CD4-positive, alpha-beta T cell (primary cell): Measurements from ENCODE around the gene EDAR. TPM values are rescaled to one million over a fixed set of nuclear protein-coding genes. Genes with fewer than 3 reads are reported as not detected.

Experiments used
- ATAC-seq: fragments of 200-7000 bp; cut with Tn5 transposase; one replicate; pipeline ENCODE4 v1.10.0; 2022; ENCODE audit warnings: mild to moderate bottlenecking; ENCODE audit not compliant: poor library complexity
- CTCF ChIA-PET: fragments of 350-600 bp; sonication (Branson Sonifier 250); formaldehyde crosslinking; loops from one replicate; lab custom pipeline; 2021; ENCODE audit warnings: antibody characterized with exemption, inconsistent platforms; lab: Charles Lee
- POLR2A ChIA-PET: fragments of 350-600 bp; sonication (Branson Sonifier 250); formaldehyde crosslinking; loops from one replicate; lab custom pipeline; 2021; ENCODE audit warnings: antibody characterized with exemption, inconsistent platforms; lab: Charles Lee
- DNase-seq, 14 experiments: peaks; one replicate each; pipeline ENCODE4 v3.0.0-alpha.2; 2013 to 2020; ENCODE audit warnings: mixed read lengths in 2 of 14
- H3K27ac ChIP-seq, 2 donors: one replicate each; pipeline versions ENCODE4 v1.5.1 to v1.7.0; 2013; ENCODE audit warnings: low read length in 2 of 2, low read depth in 1 of 2, mild to moderate bottlenecking in 1 of 2
- H3K27me3 ChIP-seq, 2 experiments: 1 replicate in 1 of 2; 2 replicates in 1 of 2; pipeline versions ENCODE4 v1.6.1 to v1.7.0; 2013; ENCODE audit warnings: low read length in 2 of 2, control low read depth in 1 of 2, mild to moderate bottlenecking in 1 of 2, moderate library complexity in 1 of 2; ENCODE audit not compliant: insufficient read depth in 2 of 2, control insufficient read depth in 1 of 2
- H3K36me3 ChIP-seq: one replicate; pipeline ENCODE4 v1.6.1; 2013; ENCODE audit warnings: low read length, control low read depth; ENCODE audit not compliant: insufficient read depth
- H3K4me1 ChIP-seq: one replicate; pipeline ENCODE4 v1.6.1; 2013; ENCODE audit warnings: low read length, control low read depth; ENCODE audit not compliant: insufficient read depth
- H3K4me3 ChIP-seq: one replicate; pipeline ENCODE4 v1.5.1; 2013; ENCODE audit warnings: mild to moderate bottlenecking, low read length, moderate library complexity
- H3K9me3 ChIP-seq, 2 experiments: 1 replicate in 1 of 2; 2 replicates in 1 of 2; pipeline versions ENCODE4 v1.6.1 to v1.7.0; 2013; ENCODE audit warnings: low read length in 2 of 2, mild to moderate bottlenecking in 2 of 2, control low read depth in 1 of 2, moderate library complexity in 1 of 2; ENCODE audit not compliant: control insufficient read depth in 1 of 2, insufficient read depth in 1 of 2
- H3K27ac Mint-ChIP-seq: one replicate; pipeline ENCODE4 v1.8.0; 2020; ENCODE audit warnings: mixed read lengths
- H3K27me3 Mint-ChIP-seq: one replicate; pipeline ENCODE4 v1.8.0; 2021; ENCODE audit warnings: mixed read lengths
- H3K36me3 Mint-ChIP-seq: one replicate; pipeline ENCODE4 v1.8.0; 2021; ENCODE audit warnings: low read depth, mixed read lengths
- H3K4me1 Mint-ChIP-seq: one replicate; pipeline ENCODE4 v1.8.0; 2021; ENCODE audit warnings: low read depth, mixed read lengths
- H3K4me3 Mint-ChIP-seq: one replicate; pipeline ENCODE4 v1.8.0; 2020; ENCODE audit warnings: mild to moderate bottlenecking, mixed read lengths
- H3K9me3 Mint-ChIP-seq: one replicate; pipeline ENCODE4 v1.8.0; 2020; ENCODE audit warnings: mixed read lengths
- intact Hi-C, 2 experiments: fragments of 100-400 bp; cut with DNase I in 1 of 2; cut with micrococcal nuclease in 1 of 2; formaldehyde crosslinking; loops; one replicate each; pipeline versions ENCODE4 v1.15.1 to v1.9.0; 2023 to 2025; cut with DNase I, micrococcal nuclease
- polyA plus RNA-seq, 2 donors: library from polyadenylated mRNA; unstranded; fragments of 120-200 nt; gene quantifications; one replicate each; pipeline ENCODE4 v1.2.1, GENCODE V29; 2013
- total RNA-seq, 174 experiments: library from RNA in 2 of 174; stranded (reverse) in 2 of 174; gene quantifications; one replicate each; pipeline ENCODE4 v1.2.3 and lab custom pipeline; 2021 to 2026
- TF ChIP-seq, protein P1 (sequence below): fragments of 200-600 bp; IDR thresholded peaks from one replicate; pipeline ENCODE4 v1.8.0; 2022; ENCODE audit warnings: antibody characterized with exemption, mild to moderate bottlenecking

The EDAR gene
- 10 to 100 TPM in 1 of 2 experiments, 1 to 10 TPM in 1; 9.4 to 10.3 TPM for total RNA-seq
- polyA plus RNA-seq (2013, experiment 1 of 2) = 6.9 TPM
- polyA plus RNA-seq (2013, experiment 2 of 2) = 6.7 TPM
- 0 to 38.7 (median 16.7) reads per million in 172 experiments for total RNA-seq (lab: John Stamatoyannopoulos, UW)

DNA sequence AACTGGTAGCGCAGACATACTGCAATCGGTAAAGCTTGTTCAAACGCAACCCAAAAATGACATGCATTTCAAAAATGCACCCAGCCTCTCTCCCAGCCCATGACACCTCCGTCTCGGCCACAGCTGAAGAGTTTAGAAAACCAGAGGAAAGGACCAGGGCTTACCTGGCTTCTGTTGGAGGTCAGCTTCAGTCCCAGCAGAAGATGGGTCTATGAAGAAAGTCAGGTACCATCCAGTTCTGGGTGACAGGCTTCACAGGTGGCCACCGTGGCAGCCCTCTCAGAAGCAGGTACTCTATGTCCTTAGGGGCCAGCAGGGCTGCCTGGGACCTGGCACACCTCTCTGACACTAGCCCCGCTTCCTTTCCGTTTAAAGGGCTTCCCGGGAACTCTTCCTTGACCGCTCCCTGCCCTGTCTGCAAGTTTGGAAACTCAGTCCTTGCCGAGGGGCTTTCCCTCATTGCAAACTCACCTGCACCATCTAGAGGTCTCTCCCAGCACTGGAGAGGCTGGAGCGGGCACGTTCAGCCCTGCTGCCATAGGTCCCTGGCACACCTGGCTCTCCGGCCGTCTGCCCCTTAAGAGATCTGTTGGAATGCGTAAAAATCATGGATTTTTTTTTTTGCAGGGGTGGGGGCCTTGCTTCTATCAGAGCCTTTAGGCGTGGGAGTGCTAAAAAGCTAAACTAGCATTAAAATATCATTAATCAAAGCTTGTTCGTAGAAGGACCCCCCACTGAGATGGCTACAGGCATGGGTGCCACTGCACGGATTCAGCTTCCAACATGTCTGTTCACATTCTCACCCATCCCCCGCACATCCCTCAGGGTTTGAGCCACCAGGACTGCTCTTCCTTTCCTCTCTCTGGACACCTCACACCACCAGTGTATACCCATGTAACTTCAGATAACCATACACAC is at the start of gene EDAR:
EDAR (minus strand) TSS at position 425 of the 918 bp plus-strand sequence. CDS start 58,206 bp downstream, outside the sequence.
- H3K27ac Mint-ChIP-seq = peak within 1 kb of the TSS; percentile 84
- TF ChIP-seq, protein P1, sequence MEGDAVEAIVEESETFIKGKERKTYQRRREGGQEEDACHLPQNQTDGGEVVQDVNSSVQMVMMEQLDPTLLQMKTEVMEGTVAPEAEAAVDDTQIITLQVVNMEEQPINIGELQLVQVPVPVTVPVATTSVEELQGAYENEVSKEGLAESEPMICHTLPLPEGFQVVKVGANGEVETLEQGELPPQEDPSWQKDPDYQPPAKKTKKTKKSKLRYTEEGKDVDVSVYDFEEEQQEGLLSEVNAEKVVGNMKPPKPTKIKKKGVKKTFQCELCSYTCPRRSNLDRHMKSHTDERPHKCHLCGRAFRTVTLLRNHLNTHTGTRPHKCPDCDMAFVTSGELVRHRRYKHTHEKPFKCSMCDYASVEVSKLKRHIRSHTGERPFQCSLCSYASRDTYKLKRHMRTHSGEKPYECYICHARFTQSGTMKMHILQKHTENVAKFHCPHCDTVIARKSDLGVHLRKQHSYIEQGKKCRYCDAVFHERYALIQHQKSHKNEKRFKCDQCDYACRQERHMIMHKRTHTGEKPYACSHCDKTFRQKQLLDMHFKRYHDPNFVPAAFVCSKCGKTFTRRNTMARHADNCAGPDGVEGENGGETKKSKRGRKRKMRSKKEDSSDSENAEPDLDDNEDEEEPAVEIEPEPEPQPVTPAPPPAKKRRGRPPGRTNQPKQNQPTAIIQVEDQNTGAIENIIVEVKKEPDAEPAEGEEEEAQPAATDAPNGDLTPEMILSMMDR = peak; percentile 74
- H3K27ac ChIP-seq = peak within 1 kb of the TSS in 1 of 2 donors; percentile 62
- peaks cover 0 to 4% of the 10 kb centered on the region in 2 experiments for H3K27me3 ChIP-seq
- no peaks in the 10 kb centered on the region for H3K9me3 Mint-ChIP-seq
- DNase-seq = peak; percentile 29 to 77 (median 50)
- no peaks in the 10 kb centered on the region for H3K27me3 Mint-ChIP-seq
- peak within 1 kb of the TSS; percentile 68 for H3K4me3 ChIP-seq
- intact Hi-C loops = loop anchor here (1.0 to 10.0 kb wide), 6 partner anchors 30 to 204 kb away; partner anchors contain the start of gene CCDC138 (in 2 of the 2)
- H3K4me1 Mint-ChIP-seq = peaks cover 74% of the 10 kb centered on the region
- ChIA-PET POLR2A (interaction anchor here (0.7 to 9.1 kb wide), 6 partner anchors 9 to 140 kb away, joined by 3 to 109 read pairs (median 4); no protein-coding TSS in a partner anchor), CTCF (interaction anchor here (0.8 to 2.6 kb wide), 11 partner anchors 9 to 202 kb away, joined by 3 to 11 read pairs (median 4); partner anchors contain the start of gene CCDC138)
- H3K36me3 ChIP-seq = no peaks in the 10 kb centered on the region
- peak; percentile 66 for ATAC-seq
- no peaks in the 10 kb centered on the region for H3K9me3 ChIP-seq
- H3K4me3 Mint-ChIP-seq = peak within 1 kb of the TSS; percentile 94
- H3K4me1 ChIP-seq = peaks cover 48% of the 10 kb centered on the region
- peaks cover 15% of the 10 kb centered on the region for H3K36me3 Mint-ChIP-seq

DNA sequence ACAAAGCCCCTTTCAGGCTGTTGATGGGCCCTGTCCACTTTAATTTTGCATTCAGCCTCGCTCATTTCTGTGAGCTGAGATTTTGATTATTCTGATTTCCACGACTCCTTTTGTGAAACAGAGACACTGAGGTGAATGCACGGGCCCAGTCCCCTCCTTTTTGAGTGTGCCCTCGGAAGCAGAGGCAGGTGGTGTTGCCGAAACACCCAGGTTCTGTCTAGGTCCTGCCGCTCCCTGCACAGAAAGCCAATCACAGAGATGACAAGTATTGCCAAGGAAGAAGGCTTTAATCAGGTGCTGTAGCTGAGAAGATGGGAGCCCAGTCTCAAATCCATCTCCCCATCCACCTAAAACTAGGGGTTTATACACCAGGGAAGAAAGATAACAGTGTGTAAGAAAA is 44.2 kb upstream of the EDAR start:
- Histone ChIP-seq H3K36me3 (no peaks in the 10 kb centered on the region), H3K27me3 (no peaks in the 10 kb centered on the region), H3K9me3 (no peaks in the 10 kb centered on the region), H3K4me3 (peak overlapping the region; percentile 56), H3K4me1 (peaks cover 76% of the 10 kb centered on the region), H3K27ac (peak overlapping the region; percentile 82 to 86)
- Mint-ChIP-seq H3K9me3 (peaks cover 2% of the 10 kb centered on the region), H3K36me3 (peaks cover 5% of the 10 kb centered on the region), H3K4me3 (peak overlapping the region; percentile 82), H3K4me1 (peaks cover 86% of the 10 kb centered on the region), H3K27me3 (no peaks in the 10 kb centered on the region), H3K27ac (peak overlapping the region; percentile 92)
- TF ChIP-seq, protein P1 = no peak
- intact Hi-C loops = loop anchor here (2.0 to 10.0 kb wide), 7 partner anchors 24 to 179 kb away; partner anchors contain the start of gene SH3RF3 (in 2 of the 2)
- ATAC-seq = no peak
- POLR2A ChIA-PET = interaction anchor here (0.8 to 4.3 kb wide), 12 partner anchors 12 to 477 kb away, joined by 3 to 109 read pairs (median 20); partner anchors contain the start of genes EDAR and SH3RF3
- CTCF ChIA-PET = no interaction called here
- DNase-seq = peak in 2 of 14 experiments; percentile 10 to 26

DNA sequence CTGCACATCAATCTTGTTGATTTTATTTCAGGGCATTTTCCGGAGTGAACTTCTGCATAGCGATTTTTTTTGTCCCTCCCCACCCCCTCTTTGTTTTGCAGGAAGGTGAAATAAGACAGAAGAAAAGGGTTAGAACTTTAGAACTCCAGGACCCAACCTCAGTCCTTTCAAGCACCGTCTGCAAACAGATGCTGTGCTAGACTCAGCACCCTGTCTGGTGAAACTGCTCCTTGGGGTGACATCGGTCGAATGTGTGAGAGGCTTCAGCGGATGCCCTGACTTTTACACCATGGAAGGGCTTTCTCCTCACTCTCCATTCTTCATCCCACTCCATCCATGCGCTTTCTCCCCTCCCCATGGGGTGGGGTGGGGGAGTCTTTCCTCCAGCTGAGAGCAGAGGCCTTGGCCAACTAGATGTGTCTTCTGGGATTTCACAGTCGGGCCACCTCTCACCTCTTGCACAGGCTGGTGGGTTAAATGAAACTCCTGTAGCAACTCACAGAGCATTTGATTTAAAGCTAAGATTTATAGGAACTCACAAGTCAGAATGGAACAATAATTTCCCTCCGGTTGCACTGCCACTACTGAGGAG is 43.3 kb upstream of the EDAR start:
- peak in 10 of 14 experiments; percentile 41 to 74 (median 58) for DNase-seq
- Mint-ChIP-seq H3K27ac (peak overlapping the region; percentile 92), H3K36me3 (peaks cover 5% of the 10 kb centered on the region), H3K4me1 (peaks cover 79% of the 10 kb centered on the region), H3K27me3 (no peaks in the 10 kb centered on the region), H3K9me3 (peaks cover under 1% of the 10 kb centered on the region), H3K4me3 (peak overlapping the region; percentile 82)
- no peaks in the 10 kb centered on the region for H3K36me3 ChIP-seq
- intact Hi-C loops = loop anchor here (1.0 to 10.0 kb wide), 8 partner anchors 24 to 180 kb away; partner anchors contain the start of gene SH3RF3 (in 2 of the 2)
- H3K27ac ChIP-seq = peak overlapping the region; percentile 82 to 86
- no peaks in the 10 kb centered on the region for H3K9me3 ChIP-seq
- TF ChIP-seq, protein P1 = no peak
- H3K27me3 ChIP-seq = no peaks in the 10 kb centered on the region
- H3K4me3 ChIP-seq = peak overlapping the region; percentile 56
- H3K4me1 ChIP-seq = peaks cover 84% of the 10 kb centered on the region
- POLR2A ChIA-PET = interaction anchor here (0.7 to 4.3 kb wide), 70 partner anchors 8 to 478 kb away, joined by 3 to 109 read pairs (median 6); partner anchors contain the start of genes EDAR, RANBP2 and SH3RF3
- peak; percentile 63 for ATAC-seq
- CTCF ChIA-PET = interaction anchor here (0.9 to 1.5 kb wide), 5 partner anchors 12 to 59 kb away, joined by 3 to 7 read pairs (median 4); partner anchors contain the start of gene EDAR
